GM13977 (cell line): Measurements from ENCODE around the gene MUC16.

Experiments
- DNase-seq: peaks from one replicate; pipeline ENCODE4 v3.0.0; 2012; ENCODE audit warnings: low spot score
- CTCF ChIP-seq: IDR thresholded peaks from 2 replicates; pipeline ENCODE4 v1.5.1; 2012; ENCODE audit warnings: mild to moderate bottlenecking, control low read depth; ENCODE audit not compliant: insufficient read depth; ENCODE audit errors: extremely low read depth, missing control alignments
- in situ Hi-C: fragments of 300-500 bp; cut with MboI; formaldehyde crosslinking; loops from one replicate; pipeline ENCODE4 v1.12.0; 2022; ENCODE audit warnings: low sequenced_read_pairs, low pct_unique_long_range_greater_than_20kb, mixed read lengths, inconsistent platforms; ENCODE audit not compliant: unreplicated experiment

MUC16 gene

GRCh38 chr19:9010693-9011092, 484 bp upstream of the MUC16 start:
- in situ Hi-C loops, result no loop called here
- no peak for TF ChIP-seq CTCF

GRCh38 chr19:9009431-9009830, 778 bp downstream of the MUC16 start:
- DNase-seq, result no peak
- in situ Hi-C loops, result no loop called here
- no peak for TF ChIP-seq CTCF

More at GRCh38 chr19:9010693-9011092, 484 bp upstream of the MUC16 start:
- no peak for DNase-seq

DNA sequence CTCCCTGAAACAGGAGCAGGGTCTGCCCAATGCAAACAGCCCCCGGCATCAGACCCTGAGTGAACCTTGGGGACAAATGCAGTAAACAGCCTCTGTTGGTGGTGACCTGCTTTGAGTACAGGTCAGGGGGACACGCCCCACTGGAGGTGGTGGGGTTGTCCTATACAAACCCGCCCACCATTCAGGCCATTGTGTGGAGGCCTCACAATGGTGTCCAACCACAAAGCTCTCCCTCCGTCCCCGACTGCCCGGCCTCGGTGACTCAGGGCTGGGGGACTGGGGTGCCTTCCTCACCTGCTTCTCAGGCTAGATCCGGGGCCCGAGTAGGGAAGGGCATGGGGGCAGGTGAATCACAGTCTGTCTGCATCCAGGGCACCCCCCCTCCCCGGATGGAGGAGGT, 1.5 kb downstream of the MUC16 start:
- no peak for DNase-seq
- no peak for TF ChIP-seq CTCF
- in situ Hi-C loops, result no loop called here

GRCh38 chr19:9000933-9001332, 9.3 kb downstream of the MUC16 start:
- in situ Hi-C loops, result no loop called here
- no peak for DNase-seq
- no peak for TF ChIP-seq CTCF

DNA sequence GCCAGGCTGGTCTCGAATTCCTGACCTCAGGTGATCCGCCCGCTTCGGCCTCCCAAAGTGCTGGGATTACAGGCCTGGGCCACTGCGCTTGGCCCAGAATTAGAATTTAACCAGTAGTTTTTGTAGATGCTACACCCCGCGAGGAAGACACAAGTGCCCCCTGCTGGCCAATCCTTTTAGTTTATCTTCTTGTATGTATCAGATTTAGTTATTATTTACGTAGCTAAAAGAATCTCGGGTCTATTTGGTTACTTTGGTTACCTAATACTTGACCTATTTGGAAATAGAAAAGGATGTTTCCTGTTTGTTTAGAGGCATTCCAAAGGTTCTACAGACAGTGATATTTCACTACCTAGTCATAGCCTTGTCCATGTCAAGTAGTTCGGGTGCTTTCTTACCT, 22.0 kb downstream of the MUC16 start:
- DNase-seq, result no peak
- TF ChIP-seq CTCF, result no peak
- in situ Hi-C loops, result no loop called here

- in situ Hi-C loops, result no loop called here
- TF ChIP-seq CTCF, result no peak
- DNase-seq, result no peak
Measured at GRCh38 chr19:8986296-8986695, 23.9 kb downstream of the MUC16 start.

- in situ Hi-C loops, result no loop called here
- TF ChIP-seq CTCF, result no peak
- DNase-seq, result no peak
Measured at GRCh38 chr19:8973501-8974091, 36.6 kb downstream of the MUC16 start.
